GM12878 (cell line): ENCODE data around the gene COPE. TPM values are rescaled to one million over a fixed set of nuclear protein-coding genes. Genes with fewer than 3 reads are reported as not detected.

Source experiments
- ATAC-seq: fragments of 200-7000 bp; cut with Tn5 transposase; 3 replicates; pipeline ENCODE4 v1.9.1; 2020; ENCODE audit warnings: mild to moderate bottlenecking, moderate library complexity
- BruUV-seq: library from RNA; stranded (reverse); fragments of 400-500 nt; replicated peaks from 2 replicates; lab custom pipeline; 2021; lab: Mats Ljungman, UMichigan
- CTCF ChIA-PET: fragments of 300-600 bp; sonication (Branson Sonifier 250); formaldehyde crosslinking; extraction: SDS; loops from one replicate; lab custom pipeline; 2021; ENCODE audit warnings: inconsistent platforms; lab: Yijun Ruan, JAX
- POLR2A ChIA-PET: fragments of 350-600 bp; formaldehyde crosslinking; extraction: SDS; loops from one replicate; lab custom pipeline; 2021; ENCODE audit warnings: inconsistent platforms; lab: Charles Lee
- RAD21 ChIA-PET: fragments of 300-600 bp; sonication (Branson Sonifier 250); formaldehyde crosslinking; loops from one replicate; lab custom pipeline; 2023; ENCODE audit warnings: antibody characterized with exemption; ENCODE audit not compliant: unreplicated experiment; lab: Charles Lee
- SMC1A ChIA-PET: fragments of 300-600 bp; sonication (Branson Sonifier 250); formaldehyde crosslinking; loops from one replicate; lab custom pipeline; 2023; ENCODE audit not compliant: unreplicated experiment, uncharacterized antibody; lab: Charles Lee
- DNase-seq: peaks from one replicate; pipeline ENCODE4 v3.0.0-alpha.2; 2011; ENCODE audit warnings: low read depth, low spot score
- FAIRE-seq: peaks from 3 replicates; lab custom pipeline; 2011; peaks lifted over from hg19 to GRCh38; lab: Jason Lieb, UNC
- H2AFZ ChIP-seq: 2 replicates; pipeline ENCODE4 v1.6.0; 2011; ENCODE audit warnings: low read depth, low read length, control low read depth; ENCODE audit not compliant: control insufficient read depth
- H3K27ac ChIP-seq: 2 replicates; pipeline ENCODE4 v1.5.1; 2011; ENCODE audit warnings: control low read depth; ENCODE audit not compliant: control insufficient read depth, insufficient read depth
- H3K27me3 ChIP-seq, 2 experiments: replicated peaks in 1 of 2; 2 replicates each; pipeline versions ENCODE4 v1.6.0 to v1.6.1; 2011; ENCODE audit warnings: low read length in 1 of 2; ENCODE audit not compliant: control insufficient read depth in 2 of 2, insufficient read depth in 2 of 2
- H3K36me3 ChIP-seq, 2 experiments: 2 replicates each; pipeline ENCODE4 v1.5.1; 2011; ENCODE audit warnings: low read length in 1 of 2; ENCODE audit not compliant: control insufficient read depth in 2 of 2, insufficient read depth in 2 of 2
- H3K4me1 ChIP-seq: 2 replicates; pipeline ENCODE4 v1.6.1; 2011; ENCODE audit warnings: mild to moderate bottlenecking, low read length, moderate library complexity, mixed read lengths; ENCODE audit not compliant: control insufficient read depth, insufficient read depth
- H3K4me2 ChIP-seq: 2 replicates; pipeline ENCODE4 v1.6.0; 2011; ENCODE audit warnings: control low read depth; ENCODE audit not compliant: control insufficient read depth, insufficient read depth
- H3K4me3 ChIP-seq: fragments of 200-600 bp; sonication (generic); 2 replicates; pipeline ENCODE4 v1.5.1; 2016
- H3K79me2 ChIP-seq: 2 replicates; pipeline ENCODE4 v1.6.0; 2011; ENCODE audit warnings: low read length; ENCODE audit not compliant: control insufficient read depth, insufficient read depth
- H3K9ac ChIP-seq: 2 replicates; pipeline ENCODE4 v1.8.0; 2011; ENCODE audit warnings: low read length, control low read depth, mixed read lengths; ENCODE audit not compliant: control insufficient read depth, insufficient read depth
- H3K9me3 ChIP-seq: replicated peaks from 3 replicates; pipeline ENCODE4 v1.5.1; 2011; ENCODE audit warnings: mild to moderate bottlenecking, low read length; ENCODE audit not compliant: control insufficient read depth, insufficient read depth
- H4K20me1 ChIP-seq: 2 replicates; pipeline ENCODE4 v1.6.0; 2011; ENCODE audit not compliant: control insufficient read depth, insufficient read depth
- ATF3 ChIP-seq: IDR thresholded peaks from 2 replicates; pipeline ENCODE4 v1.6.1; 2011; ENCODE audit warnings: low read depth, mild to moderate bottlenecking, low read length, moderate library complexity, borderline replicate concordance; ENCODE audit errors: extremely low read depth
- BCL11A ChIP-seq: IDR thresholded peaks from 2 replicates; pipeline ENCODE4 v1.6.1; 2011; ENCODE audit warnings: low read depth, low read length
- CBX5 ChIP-seq: sonication (generic); IDR thresholded peaks from 2 replicates; pipeline ENCODE4 v1.6.1; 2016; ENCODE audit warnings: low read depth, moderate library complexity, mild to moderate bottlenecking, inconsistent platforms
- CHD2 ChIP-seq: IDR thresholded peaks from 2 replicates; pipeline ENCODE4 v1.6.1; 2011; ENCODE audit warnings: low read depth, low read length, improper control_type of control experiment, borderline replicate concordance
- CHD4 ChIP-seq: fragments of 200-600 bp; sonication (generic); IDR thresholded peaks from 2 replicates; pipeline ENCODE4 v1.6.1; 2016; ENCODE audit warnings: mild to moderate bottlenecking
- ETV6 ChIP-seq, 2 experiments: fragments of 450-650 bp in 1 of 2; IDR thresholded peaks in 1 of 2; conservative IDR thresholded peaks in 1 of 2; 2 replicates each; pipeline ENCODE4 v1.6.1; 2014; ENCODE audit warnings: antibody characterized with exemption in 1 of 2, borderline replicate concordance in 1 of 2, low read depth in 1 of 2, mild to moderate bottlenecking in 1 of 2, moderate library complexity in 1 of 2
- GABPA ChIP-seq: IDR thresholded peaks from 2 replicates; pipeline ENCODE4 v1.6.1; 2014; ENCODE audit warnings: antibody characterized with exemption, low read depth, mild to moderate bottlenecking, inconsistent platforms
- HCFC1 ChIP-seq: fragments of 150-350 bp; IDR thresholded peaks from 2 replicates; pipeline ENCODE4 v1.6.1; 2014; ENCODE audit warnings: low read length
- HDGF ChIP-seq: fragments of 450-650 bp; IDR thresholded peaks from 2 replicates; pipeline ENCODE4 v1.6.1; 2016; ENCODE audit warnings: antibody characterized with exemption
- NFIC ChIP-seq: IDR thresholded peaks from 2 replicates; pipeline ENCODE4 v1.6.1; 2012; ENCODE audit warnings: low read depth, mild to moderate bottlenecking, inconsistent platforms, low read length, moderate library complexity
- NRF1 ChIP-seq: conservative IDR thresholded peaks from 2 replicates; pipeline ENCODE4 v1.6.1; 2011; ENCODE audit warnings: mild to moderate bottlenecking, low read depth, low read length, improper control_type of control experiment
- PAX8 ChIP-seq: fragments of 450-650 bp; IDR thresholded peaks from 2 replicates; pipeline ENCODE4 v1.6.1; 2017; ENCODE audit warnings: mild to moderate bottlenecking, moderate library complexity
- POLR2AphosphoS2 ChIP-seq: IDR thresholded peaks from 2 replicates; pipeline ENCODE4 v1.6.1; 2011; ENCODE audit warnings: low read depth, mild to moderate bottlenecking, low read length, improper control_type of control experiment, moderate library complexity
- SKIL ChIP-seq: fragments of 450-650 bp; IDR thresholded peaks from 2 replicates; pipeline ENCODE4 v1.6.1; 2017; ENCODE audit warnings: mild to moderate bottlenecking, low read depth, inconsistent platforms; ENCODE audit not compliant: poor library complexity, severe bottlenecking
- SP1 ChIP-seq: IDR thresholded peaks from one replicate; pipeline ENCODE4 v1.6.1; 2011; ENCODE audit warnings: low read depth, low read length
- TCF12 ChIP-seq: IDR thresholded peaks from 2 replicates; pipeline ENCODE4 v1.6.1; 2011; ENCODE audit warnings: low read depth, mild to moderate bottlenecking, low read length
- USF2 ChIP-seq: IDR thresholded peaks from 2 replicates; pipeline ENCODE4 v1.6.1; 2011; ENCODE audit warnings: low read depth, low read length, improper control_type of control experiment, borderline replicate concordance
- ZNF274 ChIP-seq: IDR thresholded peaks from one replicate; pipeline ENCODE4 v1.8.0; 2011; ENCODE audit not compliant: insufficient read length, insufficient read depth
- ZZZ3 ChIP-seq: IDR thresholded peaks from 2 replicates; pipeline ENCODE4 v1.6.1; 2011; ENCODE audit warnings: low read depth; ENCODE audit not compliant: control insufficient read depth, insufficient read length
- WGBS: methylation state at CpG from one replicate; pipeline ENCODE4 v1.1.6; 2016; ENCODE audit warnings: low lambda C conversion rate; ENCODE audit not compliant: insufficient replicate concordance, insufficient coverage; ENCODE audit errors: missing lambda C conversion rate; 5-methylcytosine and 5-hydroxymethylcytosine counted together
- in situ Hi-C: fragments of 300-500 bp; cut with MboI; formaldehyde crosslinking; loops from 9 replicates; pipeline ENCODE4 v1.14.3; 2018; ENCODE audit warnings: mixed read lengths
- intact Hi-C: fragments of 100-400 bp; cut with micrococcal nuclease; formaldehyde crosslinking; loops from one replicate; pipeline ENCODE4 v1.14.2; 2022; ENCODE audit not compliant: unreplicated experiment
- polyA plus RNA-seq, 11 experiments: library from polyadenylated mRNA; depleted of rRNA in 4 of 11; unstranded in 6 of 11; stranded (reverse) in 5 of 11; fragments of >200 nt; fragmentation: Nextera tagmentation in 4 of 11; fragmentation: Illumina TruSeq in 1 of 11; extraction: Ambion mirVana in 4 of 11; extraction: Trizol in 1 of 11; gene quantifications; 1 replicate in 1 of 11; 2 replicates in 10 of 11; pipeline versions ENCODE4 v1.2.1 to v1.2.3, GENCODE V29; 2011 to 2016; ENCODE audit warnings: inconsistent platforms in 2 of 11, missing spikeins in 2 of 11, low read depth in 1 of 11
- total RNA-seq, 4 experiments: library from RNA; depleted of rRNA in 3 of 4; stranded (reverse); fragments of >200 nt in 3 of 4; fragmentation: Illumina TruSeq in 1 of 4; extraction: Trizol in 1 of 4; gene quantifications; 2 replicates each; pipeline versions ENCODE4 v1.2.1 to v1.2.3, GENCODE V29; 2013 to 2021

Gene COPE
- total and polyA plus RNA-seq, 10 of the 15 experiments (the other 5 are each of a cell fraction or from before 2014, with no cell fraction given): 3.5 to 464 (median 222) TPM

- TF ChIP-seq NRF1 (no peak), NFIC (no peak), PAX8 (no peak), ZNF274 (no peak), GABPA (no peak), ATF3 (no peak), BCL11A (no peak)
These were observed 50.7 kb downstream of the COPE start (continued) for GRCh38 chr19:18868380-18869022.

GRCh38 chr19:18867751-18868150 is 51.4 kb downstream of the COPE start:
- Histone ChIP-seq H3K9me3 (no peaks in the 10 kb centered on the region), H3K4me2 (no peak overlapping the region), H3K4me3 (no peak overlapping the region), H4K20me1 (peaks cover 2% of the 10 kb centered on the region; the same call in 1 of the 2 replicates), H3K36me3 (peaks cover 9 to 33% of the 10 kb centered on the region in 2 experiments; a peak in 3 of 4 replicates), H3K9ac (no peak overlapping the region), H2AFZ (no peak overlapping the region), H3K79me2 (no peaks in the 10 kb centered on the region), H3K27me3 (no peaks in the 10 kb centered on the region), H3K4me1 (no peaks in the 10 kb centered on the region), H3K27ac (no peak overlapping the region)
- ChIA-PET POLR2A (interaction anchor here (0.8 kb wide), 1 partner anchor 296 kb away, joined by 3 read pairs; the partner anchor contains the start of gene UBA52), CTCF (interaction anchor here (0.7 to 1.4 kb wide), 3 partner anchors 9 to 191 kb away, joined by 3 read pairs; no protein-coding TSS in a partner anchor), SMC1A (no interaction called here), RAD21 (interaction anchor here (1.1 kb wide), 1 partner anchor 8 kb away, joined by 3 read pairs; no protein-coding TSS in a partner anchor)
- no peak for DNase-seq
- ATAC-seq: no peak
- in situ Hi-C loops (loop anchor here (25.0 kb wide), 1 partner anchor 405 kb away; no protein-coding TSS in a partner anchor), intact Hi-C loops (no loop called here)
- TSS peak; percentile 67 for BruUV-seq
- 99% methylated on average over 23 of the region's 23 CpGs for WGBS
- FAIRE-seq: no peak
- TF ChIP-seq CHD4 (no peak), HCFC1 (no peak), SKIL (no peak), HDGF (no peak), USF2 (no peak), SP1 (no peak), ETV6 (conservative IDR thresholded peaks at IDR 0.05 in 1 of 2, IDR thresholded peaks at IDR 0.05 in 1 of 2; ENCODE audit: borderline replicate concordance in 1 of 2, low read depth in 1 of 2) (no peak), ZZZ3 (no peak), TCF12 (no peak), CHD2 (no peak), CBX5 (no peak), POLR2AphosphoS2 (no peak)
